ENCODE results near the gene SCN2A. TPM values are rescaled to one million over a fixed set of nuclear protein-coding genes. Genes with fewer than 3 reads are reported as not detected.

The SCN2A gene
- total RNA-seq, 1 donor from 2014 or later, result 0.39 TPM

GRCh38 chr2:165414187-165414586 is 175.0 kb downstream of the SCN2A start:
- H3K36me3 Mint-ChIP-seq (ENCODE audit: unreplicated experiment), result no peaks in the 10 kb centered on the region
- no peaks in the 10 kb centered on the region for H3K4me1 Mint-ChIP-seq (ENCODE audit: low read depth, unreplicated experiment)
- TF ChIP-seq, protein P1, sequence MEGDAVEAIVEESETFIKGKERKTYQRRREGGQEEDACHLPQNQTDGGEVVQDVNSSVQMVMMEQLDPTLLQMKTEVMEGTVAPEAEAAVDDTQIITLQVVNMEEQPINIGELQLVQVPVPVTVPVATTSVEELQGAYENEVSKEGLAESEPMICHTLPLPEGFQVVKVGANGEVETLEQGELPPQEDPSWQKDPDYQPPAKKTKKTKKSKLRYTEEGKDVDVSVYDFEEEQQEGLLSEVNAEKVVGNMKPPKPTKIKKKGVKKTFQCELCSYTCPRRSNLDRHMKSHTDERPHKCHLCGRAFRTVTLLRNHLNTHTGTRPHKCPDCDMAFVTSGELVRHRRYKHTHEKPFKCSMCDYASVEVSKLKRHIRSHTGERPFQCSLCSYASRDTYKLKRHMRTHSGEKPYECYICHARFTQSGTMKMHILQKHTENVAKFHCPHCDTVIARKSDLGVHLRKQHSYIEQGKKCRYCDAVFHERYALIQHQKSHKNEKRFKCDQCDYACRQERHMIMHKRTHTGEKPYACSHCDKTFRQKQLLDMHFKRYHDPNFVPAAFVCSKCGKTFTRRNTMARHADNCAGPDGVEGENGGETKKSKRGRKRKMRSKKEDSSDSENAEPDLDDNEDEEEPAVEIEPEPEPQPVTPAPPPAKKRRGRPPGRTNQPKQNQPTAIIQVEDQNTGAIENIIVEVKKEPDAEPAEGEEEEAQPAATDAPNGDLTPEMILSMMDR (IDR thresholded peaks at IDR 0.05; ENCODE audit: partially characterized antibody, unreplicated experiment), result no peak
- H3K27me3 Mint-ChIP-seq (ENCODE audit: unreplicated experiment), result no peaks in the 10 kb centered on the region
- peaks cover 6% of the 10 kb centered on the region for H3K9me3 Mint-ChIP-seq (ENCODE audit: unreplicated experiment)
- no peak overlapping the region for H3K4me3 Mint-ChIP-seq (ENCODE audit: unreplicated experiment)
- DNase-seq, result no peak
- H3K27ac Mint-ChIP-seq (ENCODE audit: unreplicated experiment), result no peak overlapping the region

GRCh38 chr2:165417009-165417408 is 177.8 kb downstream of the SCN2A start:
- TF ChIP-seq, protein P1 (IDR thresholded peaks at IDR 0.05; ENCODE audit: partially characterized antibody, unreplicated experiment), result no peak
- Mint-ChIP-seq H3K4me1 (ENCODE audit: low read depth, unreplicated experiment) (no peaks in the 10 kb centered on the region), H3K27me3 (ENCODE audit: unreplicated experiment) (no peaks in the 10 kb centered on the region), H3K27ac (ENCODE audit: unreplicated experiment) (no peak overlapping the region), H3K4me3 (ENCODE audit: unreplicated experiment) (no peak overlapping the region), H3K9me3 (ENCODE audit: unreplicated experiment) (peaks cover 6% of the 10 kb centered on the region), H3K36me3 (ENCODE audit: unreplicated experiment) (peaks cover 6% of the 10 kb centered on the region)
- no peak for DNase-seq

- no peak for DNase-seq
- TF ChIP-seq, protein P1 (IDR thresholded peaks at IDR 0.05; ENCODE audit: partially characterized antibody, unreplicated experiment), result no peak
- peaks cover 15% of the 10 kb centered on the region for H3K36me3 Mint-ChIP-seq (ENCODE audit: unreplicated experiment)
- no peaks in the 10 kb centered on the region for H3K27me3 Mint-ChIP-seq (ENCODE audit: unreplicated experiment)
- H3K27ac Mint-ChIP-seq (ENCODE audit: unreplicated experiment), result no peak overlapping the region
- no peaks in the 10 kb centered on the region for H3K4me1 Mint-ChIP-seq (ENCODE audit: low read depth, unreplicated experiment)
- peaks cover 12% of the 10 kb centered on the region for H3K9me3 Mint-ChIP-seq (ENCODE audit: unreplicated experiment)
- no peak overlapping the region for H3K4me3 Mint-ChIP-seq (ENCODE audit: unreplicated experiment)
Measured at GRCh38 chr2:165420231-165420630, 181.0 kb downstream of the SCN2A start.

DNA sequence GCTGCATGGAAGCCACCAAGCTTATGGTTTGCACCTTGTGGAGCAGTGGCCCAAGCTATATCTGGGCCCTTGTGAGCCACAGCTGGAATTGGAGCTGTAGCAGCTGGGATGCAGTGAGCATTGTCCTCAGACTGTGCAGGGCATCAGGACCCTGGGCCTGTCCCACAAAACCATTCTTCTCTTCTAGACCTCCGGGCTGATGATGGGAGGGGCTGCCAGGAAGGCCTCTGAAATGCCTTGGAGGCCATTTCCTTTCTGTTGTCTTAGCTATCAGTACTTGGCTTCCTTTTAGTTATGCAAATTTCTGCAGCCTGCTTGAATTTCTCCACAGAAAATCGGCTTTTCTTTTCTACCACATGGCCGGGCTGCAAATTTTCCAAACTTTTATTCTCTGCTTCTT is 183.9 kb downstream of the SCN2A start:
- TF ChIP-seq, protein P1 (IDR thresholded peaks at IDR 0.05; ENCODE audit: partially characterized antibody, unreplicated experiment), result no peak
- Mint-ChIP-seq H3K9me3 (ENCODE audit: unreplicated experiment) (peaks cover 5% of the 10 kb centered on the region), H3K36me3 (ENCODE audit: unreplicated experiment) (peaks cover 15% of the 10 kb centered on the region), H3K27me3 (ENCODE audit: unreplicated experiment) (peaks cover 2% of the 10 kb centered on the region), H3K4me3 (ENCODE audit: unreplicated experiment) (no peak overlapping the region), H3K27ac (ENCODE audit: unreplicated experiment) (no peak overlapping the region), H3K4me1 (ENCODE audit: low read depth, unreplicated experiment) (no peaks in the 10 kb centered on the region)
- DNase-seq, result no peak

DNA sequence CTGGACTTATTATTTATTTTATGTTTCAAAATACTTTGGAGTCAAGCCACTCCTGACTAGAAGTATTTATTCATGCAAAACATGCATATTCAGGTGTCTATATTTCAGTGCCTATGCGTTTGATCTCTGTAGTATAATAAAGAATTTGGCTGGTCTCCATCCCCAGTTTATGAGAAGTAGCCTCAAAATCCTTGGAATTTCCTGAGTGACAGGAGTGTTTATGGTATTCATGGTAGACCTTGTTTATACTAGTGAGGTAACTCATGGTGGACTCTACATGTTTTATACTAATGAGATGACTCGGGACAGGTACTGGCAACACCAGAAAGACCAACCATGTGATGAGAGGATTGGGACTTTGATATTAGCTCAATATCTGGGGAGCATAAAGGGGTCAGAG is 186.3 kb downstream of the SCN2A start:
- Mint-ChIP-seq H3K4me3 (ENCODE audit: unreplicated experiment) (no peak overlapping the region), H3K9me3 (ENCODE audit: unreplicated experiment) (peaks cover 5% of the 10 kb centered on the region), H3K27ac (ENCODE audit: unreplicated experiment) (no peak overlapping the region), H3K27me3 (ENCODE audit: unreplicated experiment) (peaks cover 2% of the 10 kb centered on the region), H3K4me1 (ENCODE audit: low read depth, unreplicated experiment) (no peaks in the 10 kb centered on the region), H3K36me3 (ENCODE audit: unreplicated experiment) (peaks cover 15% of the 10 kb centered on the region)
- TF ChIP-seq, protein P1 (IDR thresholded peaks at IDR 0.05; ENCODE audit: partially characterized antibody, unreplicated experiment), result no peak
- no peak for DNase-seq
